Subcutaneous abdominal adipose tissue (tissue), 5 donors: ENCODE results near the gene NLGN1.

Experiments
- H3K27ac ChIP-seq: one replicate; pipeline ENCODE4 v1.7.0; 2013; ENCODE audit warnings: low read depth, mild to moderate bottlenecking, inconsistent platforms, low read length, moderate library complexity
- H3K27me3 ChIP-seq, 5 donors: one replicate each; pipeline ENCODE4 v1.7.0; 2013; ENCODE audit warnings: low read length in 5 of 5, inconsistent platforms in 1 of 5; ENCODE audit not compliant: control insufficient read depth in 5 of 5, insufficient read depth in 4 of 5
- H3K36me3 ChIP-seq, 5 donors: one replicate each; pipeline ENCODE4 v1.7.0; 2013; ENCODE audit warnings: low read length in 5 of 5; ENCODE audit not compliant: control insufficient read depth in 5 of 5, insufficient read depth in 5 of 5
- H3K4me1 ChIP-seq, 5 donors: one replicate each; pipeline ENCODE4 v1.7.0; 2013; ENCODE audit warnings: low read length in 5 of 5, mild to moderate bottlenecking in 3 of 5, moderate library complexity in 1 of 5; ENCODE audit not compliant: control insufficient read depth in 5 of 5, insufficient read depth in 5 of 5
- H3K4me3 ChIP-seq, 5 donors: one replicate each; pipeline ENCODE4 v1.7.0; 2013; ENCODE audit warnings: low read length in 5 of 5, low read depth in 1 of 5
- H3K9ac ChIP-seq, 5 donors: one replicate each; pipeline ENCODE4 v1.7.0; 2013; ENCODE audit warnings: low read length in 5 of 5, mild to moderate bottlenecking in 4 of 5, moderate library complexity in 3 of 5
- H3K9me3 ChIP-seq, 5 donors: one replicate each; pipeline ENCODE4 v1.7.0; 2013; ENCODE audit warnings: low read length in 5 of 5; ENCODE audit not compliant: control insufficient read depth in 5 of 5
- donor health status: healthy.
- donor health status: healthy.
- donor health status: healthy.
- donor health status: healthy.
- donor health status: healthy.

NLGN1 gene

GRCh38 chr3:174170248-174170647 lies 772.7 kb downstream of the NLGN1 start:
- Histone ChIP-seq H3K4me1 (no peaks in the 10 kb centered on the region), H3K9ac (no peak overlapping the region), H3K4me3 (no peak overlapping the region), H3K27ac (no peak overlapping the region), H3K27me3 (no peaks in the 10 kb centered on the region), H3K9me3 (peaks cover 0 to 7% (median 0%) of the 10 kb centered on the region in 5 donors), H3K36me3 (no peaks in the 10 kb centered on the region)

- Histone ChIP-seq H3K36me3 (no peaks in the 10 kb centered on the region), H3K4me3 (no peak overlapping the region), H3K27ac (no peak overlapping the region), H3K9ac (no peak overlapping the region), H3K4me1 (no peaks in the 10 kb centered on the region), H3K27me3 (no peaks in the 10 kb centered on the region), H3K9me3 (peaks cover 0 to 3% (median 0%) of the 10 kb centered on the region in 5 donors)
These were observed 788.9 kb downstream of the NLGN1 start for GRCh38 chr3:174186377-174186989.

GRCh38 chr3:174191380-174191779 lies 793.8 kb downstream of the NLGN1 start:
- H3K9me3 ChIP-seq = no peaks in the 10 kb centered on the region
- no peaks in the 10 kb centered on the region for H3K4me1 ChIP-seq
- H3K36me3 ChIP-seq = no peaks in the 10 kb centered on the region
- no peak overlapping the region for H3K27ac ChIP-seq
- no peak overlapping the region for H3K9ac ChIP-seq
- no peaks in the 10 kb centered on the region for H3K27me3 ChIP-seq
- no peak overlapping the region for H3K4me3 ChIP-seq

GRCh38 chr3:174191895-174192294 lies 794.4 kb downstream of the NLGN1 start:
- no peaks in the 10 kb centered on the region for H3K4me1 ChIP-seq
- H3K9ac ChIP-seq = no peak overlapping the region
- H3K27me3 ChIP-seq = no peaks in the 10 kb centered on the region
- H3K27ac ChIP-seq = no peak overlapping the region
- H3K9me3 ChIP-seq = no peaks in the 10 kb centered on the region
- no peaks in the 10 kb centered on the region for H3K36me3 ChIP-seq
- no peak overlapping the region for H3K4me3 ChIP-seq

- H3K4me1 ChIP-seq = no peaks in the 10 kb centered on the region
- H3K9ac ChIP-seq = no peak overlapping the region
- no peaks in the 10 kb centered on the region for H3K9me3 ChIP-seq
- H3K27ac ChIP-seq = no peak overlapping the region
- no peaks in the 10 kb centered on the region for H3K27me3 ChIP-seq
- no peaks in the 10 kb centered on the region for H3K36me3 ChIP-seq
- no peak overlapping the region for H3K4me3 ChIP-seq
These were observed 794.9 kb downstream of the NLGN1 start for GRCh38 chr3:174192471-174192870.

- Histone ChIP-seq H3K4me3 (no peak overlapping the region), H3K36me3 (no peaks in the 10 kb centered on the region), H3K9ac (no peak overlapping the region), H3K27ac (no peak overlapping the region), H3K4me1 (no peaks in the 10 kb centered on the region), H3K27me3 (no peaks in the 10 kb centered on the region), H3K9me3 (no peaks in the 10 kb centered on the region)
These were observed 796.1 kb downstream of the NLGN1 start for GRCh38 chr3:174193604-174194003.

GRCh38 chr3:174197416-174197815 lies 799.9 kb downstream of the NLGN1 start:
- no peak overlapping the region for H3K27ac ChIP-seq
- H3K9me3 ChIP-seq = no peaks in the 10 kb centered on the region
- H3K4me3 ChIP-seq = no peak overlapping the region
- no peak overlapping the region for H3K9ac ChIP-seq
- no peaks in the 10 kb centered on the region for H3K36me3 ChIP-seq
- H3K27me3 ChIP-seq = no peaks in the 10 kb centered on the region
- H3K4me1 ChIP-seq = no peaks in the 10 kb centered on the region

GRCh38 chr3:174198199-174198598 lies 800.7 kb downstream of the NLGN1 start:
- Histone ChIP-seq H3K4me1 (no peaks in the 10 kb centered on the region), H3K36me3 (no peaks in the 10 kb centered on the region), H3K4me3 (no peak overlapping the region), H3K9me3 (no peaks in the 10 kb centered on the region), H3K27ac (no peak overlapping the region), H3K9ac (no peak overlapping the region), H3K27me3 (no peaks in the 10 kb centered on the region)

GRCh38 chr3:174199696-174200095 lies 802.2 kb downstream of the NLGN1 start:
- no peaks in the 10 kb centered on the region for H3K9me3 ChIP-seq
- no peak overlapping the region for H3K4me3 ChIP-seq
- no peak overlapping the region for H3K27ac ChIP-seq
- no peaks in the 10 kb centered on the region for H3K36me3 ChIP-seq
- H3K9ac ChIP-seq = no peak overlapping the region
- H3K4me1 ChIP-seq = no peaks in the 10 kb centered on the region
- H3K27me3 ChIP-seq = no peaks in the 10 kb centered on the region

- no peak overlapping the region for H3K9ac ChIP-seq
- no peak overlapping the region for H3K27ac ChIP-seq
- H3K9me3 ChIP-seq = no peaks in the 10 kb centered on the region
- H3K36me3 ChIP-seq = no peaks in the 10 kb centered on the region
- no peak overlapping the region for H3K4me3 ChIP-seq
- no peaks in the 10 kb centered on the region for H3K4me1 ChIP-seq
- H3K27me3 ChIP-seq = no peaks in the 10 kb centered on the region
These were observed 804.6 kb downstream of the NLGN1 start for GRCh38 chr3:174202116-174202515.

GRCh38 chr3:174202561-174202960 lies 805.0 kb downstream of the NLGN1 start:
- Histone ChIP-seq H3K4me3 (no peak overlapping the region), H3K27me3 (no peaks in the 10 kb centered on the region), H3K27ac (no peak overlapping the region), H3K9ac (no peak overlapping the region), H3K36me3 (no peaks in the 10 kb centered on the region), H3K4me1 (no peaks in the 10 kb centered on the region), H3K9me3 (no peaks in the 10 kb centered on the region)
